Calu3 (cell line): ENCODE measurements around the gene MRPL44. TPM values are rescaled to one million over a fixed set of nuclear protein-coding genes. Genes with fewer than 3 reads are reported as not detected.

ENCODE experiments used
- BruUV-seq: library from RNA; stranded (reverse); fragments of 400-500 nt; replicated peaks from 2 replicates; lab custom pipeline; 2021; lab: Mats Ljungman, UMichigan
- CTCF ChIA-PET: fragments of 300-600 bp; sonication (Branson Sonifier 250); formaldehyde crosslinking; loops from one replicate; lab custom pipeline; 2022; ENCODE audit warnings: antibody characterized with exemption; lab: Charles Lee
- DNase-seq: peaks from one replicate; pipeline ENCODE4 v3.0.0; 2022
- H3K27ac Mint-ChIP-seq: one replicate; pipeline ENCODE4 v1.8.0; 2022; ENCODE audit warnings: mixed read lengths; ENCODE audit not compliant: unreplicated experiment
- H3K27me3 Mint-ChIP-seq: one replicate; pipeline ENCODE4 v1.8.0; 2022; ENCODE audit warnings: mixed read lengths; ENCODE audit not compliant: unreplicated experiment
- H3K36me3 Mint-ChIP-seq: one replicate; pipeline ENCODE4 v1.8.0; 2022; ENCODE audit warnings: mild to moderate bottlenecking, moderate library complexity, mixed read lengths; ENCODE audit not compliant: insufficient read depth, unreplicated experiment
- H3K4me1 Mint-ChIP-seq: one replicate; pipeline ENCODE4 v1.8.0; 2022; ENCODE audit warnings: mild to moderate bottlenecking, low read depth, mixed read lengths; ENCODE audit not compliant: unreplicated experiment
- H3K4me3 Mint-ChIP-seq: one replicate; pipeline ENCODE4 v1.8.0; 2022; ENCODE audit warnings: mild to moderate bottlenecking, low read depth, moderate library complexity, mixed read lengths; ENCODE audit not compliant: unreplicated experiment
- H3K9me3 Mint-ChIP-seq: one replicate; pipeline ENCODE4 v1.8.0; 2022; ENCODE audit warnings: low read depth, mixed read lengths; ENCODE audit not compliant: unreplicated experiment
- intact Hi-C: fragments of 100-400 bp; cut with micrococcal nuclease; formaldehyde crosslinking; loops from one replicate; pipeline ENCODE4 v1.10.0; 2022; ENCODE audit not compliant: unreplicated experiment
- total RNA-seq: library from RNA; stranded (reverse); gene quantifications from 2 replicates; pipeline ENCODE4 v1.2.3, GENCODE V29; 2022
- TF ChIP-seq, protein P1 (sequence below): fragments of 200-600 bp; IDR thresholded peaks from one replicate; pipeline ENCODE4 v1.8.0; 2022; ENCODE audit warnings: antibody characterized with exemption; ENCODE audit not compliant: unreplicated experiment

MRPL44 gene
- total RNA-seq, 1 experiment from 2014 or later, result 32.7 TPM

DNA sequence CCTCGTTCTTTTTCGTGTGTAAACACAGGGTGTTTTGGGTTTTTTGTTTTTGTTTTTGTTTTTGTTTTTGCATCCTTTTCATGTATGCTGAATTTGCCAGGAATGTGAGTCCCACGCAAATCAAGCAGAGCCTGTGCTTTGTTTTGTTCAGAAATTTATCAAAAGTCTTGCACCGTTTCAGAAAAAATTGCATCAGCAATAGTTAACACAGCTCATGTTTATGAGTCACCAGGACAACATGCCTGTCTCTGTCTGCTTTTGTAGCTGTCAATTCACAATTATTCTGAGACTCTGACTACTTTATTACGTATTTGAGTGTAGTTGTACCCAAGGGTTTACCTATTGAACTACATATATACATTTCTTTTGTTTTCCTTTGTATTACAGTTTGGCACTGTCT is 38.3 kb downstream of the MRPL44 start:
- peaks cover 18% of the 10 kb centered on the region for H3K36me3 Mint-ChIP-seq
- intact Hi-C loops, result no loop called here
- no peak overlapping the region for H3K4me3 Mint-ChIP-seq
- DNase-seq, result no peak
- TF ChIP-seq, protein P1, sequence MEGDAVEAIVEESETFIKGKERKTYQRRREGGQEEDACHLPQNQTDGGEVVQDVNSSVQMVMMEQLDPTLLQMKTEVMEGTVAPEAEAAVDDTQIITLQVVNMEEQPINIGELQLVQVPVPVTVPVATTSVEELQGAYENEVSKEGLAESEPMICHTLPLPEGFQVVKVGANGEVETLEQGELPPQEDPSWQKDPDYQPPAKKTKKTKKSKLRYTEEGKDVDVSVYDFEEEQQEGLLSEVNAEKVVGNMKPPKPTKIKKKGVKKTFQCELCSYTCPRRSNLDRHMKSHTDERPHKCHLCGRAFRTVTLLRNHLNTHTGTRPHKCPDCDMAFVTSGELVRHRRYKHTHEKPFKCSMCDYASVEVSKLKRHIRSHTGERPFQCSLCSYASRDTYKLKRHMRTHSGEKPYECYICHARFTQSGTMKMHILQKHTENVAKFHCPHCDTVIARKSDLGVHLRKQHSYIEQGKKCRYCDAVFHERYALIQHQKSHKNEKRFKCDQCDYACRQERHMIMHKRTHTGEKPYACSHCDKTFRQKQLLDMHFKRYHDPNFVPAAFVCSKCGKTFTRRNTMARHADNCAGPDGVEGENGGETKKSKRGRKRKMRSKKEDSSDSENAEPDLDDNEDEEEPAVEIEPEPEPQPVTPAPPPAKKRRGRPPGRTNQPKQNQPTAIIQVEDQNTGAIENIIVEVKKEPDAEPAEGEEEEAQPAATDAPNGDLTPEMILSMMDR, result no peak
- no TSS peak for BruUV-seq
- CTCF ChIA-PET, result interaction anchor here (3.0 kb wide), 1 partner anchor 289 kb away, joined by 50 read pairs; no protein-coding TSS in a partner anchor
- H3K9me3 Mint-ChIP-seq, result no peaks in the 10 kb centered on the region
- no peaks in the 10 kb centered on the region for H3K27me3 Mint-ChIP-seq
- H3K27ac Mint-ChIP-seq, result peak overlapping the region; percentile 81
- peaks cover 33% of the 10 kb centered on the region for H3K4me1 Mint-ChIP-seq

DNA sequence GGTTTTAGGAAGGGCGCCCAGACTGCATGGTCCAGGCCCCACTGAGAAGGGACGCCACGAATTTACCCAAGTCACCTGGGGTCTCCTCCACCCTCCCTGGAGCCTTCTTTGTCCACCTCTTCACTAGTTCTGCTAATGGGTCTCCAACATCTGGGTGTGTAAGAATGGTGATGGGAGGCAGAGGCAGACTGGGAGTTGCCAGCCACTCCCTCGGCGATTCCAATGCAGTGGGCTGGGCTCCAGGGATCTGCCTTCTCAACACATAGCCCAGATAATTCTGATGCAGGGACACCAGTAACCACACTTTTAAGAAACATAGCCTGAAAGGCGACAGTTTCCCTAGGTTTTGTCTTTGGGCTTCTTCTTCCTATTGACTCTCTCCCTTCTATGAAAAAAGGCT is 39.1 kb downstream of the MRPL44 start:
- H3K9me3 Mint-ChIP-seq, result no peaks in the 10 kb centered on the region

DNA sequence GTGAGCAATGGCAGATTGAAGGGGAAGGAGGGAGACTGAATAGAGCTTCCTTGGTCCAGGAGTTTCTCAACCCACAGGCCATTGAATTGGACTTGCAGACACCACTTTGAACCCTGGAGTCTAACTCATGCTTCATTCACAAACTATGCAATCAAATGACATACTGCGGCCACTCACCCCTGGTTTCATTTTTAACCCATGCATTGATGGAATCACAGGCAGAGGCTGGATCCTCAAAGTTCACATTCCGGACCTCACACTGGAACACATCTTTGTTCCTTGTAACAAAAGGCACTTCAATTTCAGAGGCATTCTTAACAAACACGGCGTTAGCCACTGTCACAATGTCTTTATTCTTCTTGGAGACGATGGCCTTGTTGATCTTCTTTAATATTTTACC is 40.7 kb downstream of the MRPL44 start:
- TF ChIP-seq, protein P1, result no peak
- no peak for DNase-seq
- CTCF ChIA-PET, result no interaction called here
- Mint-ChIP-seq H3K9me3 (no peaks in the 10 kb centered on the region), H3K27me3 (no peaks in the 10 kb centered on the region), H3K27ac (peak overlapping the region; percentile 26), H3K36me3 (peaks cover 18% of the 10 kb centered on the region), H3K4me1 (peaks cover 33% of the 10 kb centered on the region), H3K4me3 (no peak overlapping the region)
- BruUV-seq, result no TSS peak
- intact Hi-C loops, result no loop called here

More for the DNA sequence above, 39.1 kb downstream of the MRPL44 start:
- H3K27ac Mint-ChIP-seq, result peak overlapping the region; percentile 81
- BruUV-seq, result no TSS peak
- H3K4me3 Mint-ChIP-seq, result no peak overlapping the region
- peaks cover 18% of the 10 kb centered on the region for H3K36me3 Mint-ChIP-seq
- intact Hi-C loops, result no loop called here
- DNase-seq, result no peak
- CTCF ChIA-PET, result interaction anchor here (0.6 kb wide), 1 partner anchor 668 kb away, joined by 3 read pairs; no protein-coding TSS in a partner anchor
- peaks cover 33% of the 10 kb centered on the region for H3K4me1 Mint-ChIP-seq
- TF ChIP-seq, protein P1, result no peak
- H3K27me3 Mint-ChIP-seq, result no peaks in the 10 kb centered on the region

DNA sequence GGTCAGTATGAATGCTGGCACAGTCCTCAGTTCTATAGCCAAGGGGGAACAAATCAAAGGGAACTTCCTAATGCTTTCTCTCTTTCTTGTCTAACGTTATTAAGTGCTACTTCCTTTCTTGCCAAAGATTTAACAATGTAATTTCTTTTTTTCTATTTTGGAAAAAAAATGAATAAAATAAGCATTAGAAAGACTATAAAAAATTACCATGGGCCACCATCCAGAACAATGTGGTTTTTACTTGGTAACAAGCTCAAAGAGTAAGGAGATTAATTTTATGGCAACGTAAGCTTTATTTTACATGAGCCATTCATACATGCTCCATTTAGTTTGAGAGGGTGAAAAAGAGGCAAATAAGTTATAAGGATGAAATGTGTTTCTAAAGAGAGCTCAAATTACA is 41.7 kb downstream of the MRPL44 start:
- peaks cover 18% of the 10 kb centered on the region for H3K36me3 Mint-ChIP-seq
- CTCF ChIA-PET, result interaction anchor here (0.9 kb wide), 1 partner anchor 285 kb away, joined by 3 read pairs; no protein-coding TSS in a partner anchor
- no peak for DNase-seq
- TF ChIP-seq, protein P1, result no peak
- intact Hi-C loops, result no loop called here
- BruUV-seq, result no TSS peak
- no peak overlapping the region for H3K27ac Mint-ChIP-seq
- H3K4me1 Mint-ChIP-seq, result peaks cover 27% of the 10 kb centered on the region
- H3K4me3 Mint-ChIP-seq, result no peak overlapping the region
- no peaks in the 10 kb centered on the region for H3K9me3 Mint-ChIP-seq
- no peaks in the 10 kb centered on the region for H3K27me3 Mint-ChIP-seq
